Spleen (tissue), 7 donors: ENCODE measurements around the gene WWC1.

Source experiments
- CTCF ChIP-seq, 11 experiments: fragments of 200-600 bp in 7 of 11; fragments of 450-650 bp in 4 of 11; sonication (generic) in 4 of 11; IDR thresholded peaks in 8 of 11; conservative IDR thresholded peaks in 3 of 11; 1 replicate in 7 of 11; 2 replicates in 4 of 11; pipeline versions ENCODE4 v1.4.0 to v1.8.0; 2016 to 2021; ENCODE audit warnings: antibody characterized with exemption in 11 of 11, inconsistent platforms in 4 of 11, mild to moderate bottlenecking in 1 of 11
- POLR2A ChIP-seq, 3 donors: fragments of 450-650 bp; IDR thresholded peaks; one replicate each; pipeline ENCODE4 v1.5.1; 2017; ENCODE audit warnings: antibody characterized with exemption in 3 of 3, mild to moderate bottlenecking in 1 of 3
- POLR2AphosphoS5 ChIP-seq, 3 donors: sonication (generic); formaldehyde crosslinking; IDR thresholded peaks; one replicate each; pipeline ENCODE4 v1.5.1; 2017; ENCODE audit warnings: antibody characterized with exemption in 3 of 3
- donor health status: DM: no; HTN: no; CAD: no; lungs with moderate emphysema.
- donor health status: DM: no; HTN: no; CAD: no.
- donor health status: DM: no; HTN: no; CAD: no.

- TF ChIP-seq CTCF (IDR thresholded peaks at IDR 0.05 in 8 of 11, conservative IDR thresholded peaks at IDR 0.05 in 3 of 11) (no peak), POLR2AphosphoS5 (IDR thresholded peaks at IDR 0.05) (no peak), POLR2A (IDR thresholded peaks at IDR 0.05) (no peak)
These were observed 129.0 kb downstream of the WWC1 start for GRCh38 chr5:168420461-168420860.
